Astrocyte of the cerebellum (primary cell): Measurements from ENCODE around the gene TM4SF1.
A peak's percentile ranks its signal among the peaks of the same experiment; 100 is the strongest.

Source experiments
- DNase-seq: peaks from one replicate; pipeline ENCODE4 v3.0.0-alpha.2; 2011; ENCODE audit warnings: low read depth
- H3K4me3 ChIP-seq: 2 replicates; pipeline ENCODE4 v1.5.1; 2011; ENCODE audit warnings: mild to moderate bottlenecking, low read depth, low read length, moderate library complexity
- in situ Hi-C: cut with HindIII; loops from 2 replicates; pipeline ENCODE4 v1.10.0; 2017; ENCODE audit warnings: low sequenced_read_pairs
- TF ChIP-seq, protein P1 (sequence below): IDR thresholded peaks from 2 replicates; pipeline ENCODE4 v1.5.1; 2012; ENCODE audit warnings: low read length, low read depth, moderate library complexity, mild to moderate bottlenecking; ENCODE audit errors: missing control alignments

The TM4SF1 gene

DNA sequence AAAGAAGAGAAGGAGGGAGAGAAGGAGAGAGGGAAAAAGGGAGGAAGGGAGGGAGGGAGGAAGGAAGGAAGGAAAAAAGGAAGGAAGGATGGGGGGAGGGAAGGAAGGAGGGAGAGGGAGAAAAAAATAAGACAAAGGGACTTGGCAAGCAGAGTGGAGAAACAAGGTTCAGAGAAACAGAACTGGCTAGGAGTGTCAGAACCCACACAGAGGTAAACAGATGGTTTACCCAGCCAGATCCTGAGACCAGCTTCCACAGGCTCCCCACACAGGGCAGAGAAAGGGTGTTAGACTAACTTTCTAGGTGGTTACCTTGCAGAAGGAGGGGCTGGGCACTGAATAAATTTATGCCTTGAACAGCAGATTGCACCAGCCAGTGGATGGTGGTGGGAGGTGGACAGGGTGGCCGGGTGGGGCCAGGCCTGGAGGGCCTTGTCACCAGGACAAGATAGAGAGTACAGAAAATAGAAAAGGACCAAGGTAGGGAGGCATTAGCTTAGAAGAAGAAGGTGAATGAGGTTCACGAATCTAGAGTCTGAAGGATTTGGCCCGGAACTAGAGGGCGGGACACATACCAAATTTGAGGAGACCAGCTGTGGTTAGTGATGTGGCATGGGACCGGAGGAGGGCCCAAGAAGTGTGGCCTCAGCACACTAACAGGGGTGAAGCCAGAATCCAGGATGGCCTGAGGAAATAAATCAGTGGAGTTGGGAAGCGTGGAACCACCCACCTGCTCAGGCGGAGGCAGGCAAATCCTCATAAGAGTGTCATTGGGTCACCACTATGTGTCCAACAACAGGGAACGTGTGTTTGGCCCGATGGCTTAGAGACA lies 1.2 kb upstream of the TM4SF1 start:
- TF ChIP-seq, protein P1, sequence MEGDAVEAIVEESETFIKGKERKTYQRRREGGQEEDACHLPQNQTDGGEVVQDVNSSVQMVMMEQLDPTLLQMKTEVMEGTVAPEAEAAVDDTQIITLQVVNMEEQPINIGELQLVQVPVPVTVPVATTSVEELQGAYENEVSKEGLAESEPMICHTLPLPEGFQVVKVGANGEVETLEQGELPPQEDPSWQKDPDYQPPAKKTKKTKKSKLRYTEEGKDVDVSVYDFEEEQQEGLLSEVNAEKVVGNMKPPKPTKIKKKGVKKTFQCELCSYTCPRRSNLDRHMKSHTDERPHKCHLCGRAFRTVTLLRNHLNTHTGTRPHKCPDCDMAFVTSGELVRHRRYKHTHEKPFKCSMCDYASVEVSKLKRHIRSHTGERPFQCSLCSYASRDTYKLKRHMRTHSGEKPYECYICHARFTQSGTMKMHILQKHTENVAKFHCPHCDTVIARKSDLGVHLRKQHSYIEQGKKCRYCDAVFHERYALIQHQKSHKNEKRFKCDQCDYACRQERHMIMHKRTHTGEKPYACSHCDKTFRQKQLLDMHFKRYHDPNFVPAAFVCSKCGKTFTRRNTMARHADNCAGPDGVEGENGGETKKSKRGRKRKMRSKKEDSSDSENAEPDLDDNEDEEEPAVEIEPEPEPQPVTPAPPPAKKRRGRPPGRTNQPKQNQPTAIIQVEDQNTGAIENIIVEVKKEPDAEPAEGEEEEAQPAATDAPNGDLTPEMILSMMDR = no peak
- no peak overlapping the region for H3K4me3 ChIP-seq
- in situ Hi-C loops = no loop called here
- no peak for DNase-seq

DNA sequence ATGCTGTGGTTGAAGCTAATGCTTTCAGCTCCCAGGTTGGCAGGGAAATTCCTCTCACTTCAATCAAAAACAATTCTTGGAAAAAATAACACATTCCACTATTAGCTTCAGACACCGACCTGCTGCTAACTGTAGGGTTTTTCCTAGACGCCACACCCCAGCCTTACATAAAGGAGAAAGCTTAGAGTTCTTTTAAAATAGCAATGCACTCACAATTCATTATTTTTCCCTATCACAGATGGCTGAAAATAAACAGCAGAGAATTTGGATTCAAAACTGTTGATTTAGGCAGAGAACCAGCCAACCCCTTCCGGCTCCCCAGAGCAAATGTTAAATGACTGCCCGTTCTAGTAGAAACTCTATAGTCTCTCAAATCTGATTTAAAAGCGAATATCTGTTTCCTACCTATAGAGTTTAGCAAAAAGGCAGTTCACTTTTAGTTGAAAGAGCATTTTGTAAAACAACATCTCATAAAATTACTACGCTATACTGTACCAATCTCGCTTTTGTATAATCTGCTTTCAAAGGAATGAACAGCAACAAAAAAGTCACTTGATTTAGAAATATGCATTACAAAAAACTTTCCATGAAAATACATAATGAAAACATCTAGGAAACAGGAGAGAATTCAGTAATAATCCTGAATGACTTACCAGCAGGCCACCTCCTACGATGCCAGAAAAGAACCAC lies 586 bp downstream of the TM4SF1 start:
- H3K4me3 ChIP-seq = peak overlapping the region; percentile 46
- in situ Hi-C loops = no loop called here
- DNase-seq = no peak
- TF ChIP-seq, protein P1 = no peak

DNA sequence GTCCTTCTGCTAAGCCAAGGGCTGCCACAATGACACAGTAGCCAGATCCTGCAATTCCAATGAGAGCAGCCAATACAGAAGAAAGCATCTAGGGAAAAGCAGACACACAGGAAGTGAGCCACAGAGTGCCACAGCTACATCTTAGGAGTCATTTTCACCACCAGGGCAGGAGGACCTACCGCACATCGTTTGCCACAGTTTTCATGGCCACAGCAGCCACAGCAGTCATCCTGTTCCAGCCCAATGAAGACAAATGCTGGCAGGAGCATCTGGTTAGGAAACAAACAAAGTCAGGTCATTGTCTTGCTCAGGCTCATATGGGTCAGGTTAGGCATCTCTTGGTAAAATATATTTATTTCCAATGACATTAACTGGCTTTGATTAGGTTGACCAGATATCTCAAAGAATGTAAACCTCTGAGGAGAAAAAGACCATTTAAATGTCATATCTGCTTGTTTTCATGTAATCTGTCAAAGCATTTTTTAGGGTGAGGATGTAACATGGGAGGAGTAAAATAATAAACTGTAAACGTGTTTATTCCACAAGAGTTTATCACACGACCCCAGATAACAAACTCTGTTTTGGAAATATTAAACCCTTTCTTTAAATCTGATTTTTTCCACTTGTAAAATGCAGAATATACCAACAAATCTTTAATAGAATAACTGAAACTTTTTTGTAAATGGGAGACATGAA lies 1.8 kb downstream of the TM4SF1 start:
- TF ChIP-seq, protein P1 = no peak
- in situ Hi-C loops = no loop called here
- peak overlapping the region; percentile 46 for H3K4me3 ChIP-seq
- no peak for DNase-seq

DNA sequence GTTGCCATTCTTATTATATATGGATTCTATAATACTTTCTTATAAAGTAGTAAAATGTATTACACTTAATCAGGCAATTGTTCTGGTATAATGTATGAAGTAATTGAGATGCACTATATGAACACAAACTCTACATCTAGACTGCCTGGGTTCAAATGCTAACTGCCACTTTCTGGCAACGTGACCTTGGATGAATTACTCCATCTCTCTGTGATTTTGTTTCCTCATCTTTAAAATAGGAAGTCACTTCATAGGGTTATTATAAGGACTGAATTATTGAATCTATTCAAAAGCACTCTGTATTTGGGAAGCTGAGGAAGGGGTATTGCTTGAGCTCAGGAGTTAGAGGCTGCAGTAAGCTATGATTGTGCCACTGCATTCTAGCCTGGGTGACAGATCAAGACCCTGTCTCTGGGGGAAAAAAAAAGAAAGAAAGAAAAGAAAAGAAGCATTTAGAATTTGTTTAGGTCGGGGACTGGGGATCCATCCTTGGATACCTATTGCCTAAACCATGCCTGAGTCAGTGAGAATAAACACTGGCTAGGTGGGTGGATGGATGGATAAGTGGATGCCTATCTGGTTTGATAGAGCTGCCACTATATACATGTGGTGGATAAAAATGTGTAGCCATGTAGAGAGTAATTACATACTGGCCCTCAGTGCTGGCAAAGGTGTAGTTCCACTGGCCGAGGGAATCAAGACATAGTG lies 2.5 kb downstream of the TM4SF1 start:
- H3K4me3 ChIP-seq = peak overlapping the region; percentile 46
- TF ChIP-seq, protein P1 = no peak
- no peak for DNase-seq
- in situ Hi-C loops = no loop called here

DNA sequence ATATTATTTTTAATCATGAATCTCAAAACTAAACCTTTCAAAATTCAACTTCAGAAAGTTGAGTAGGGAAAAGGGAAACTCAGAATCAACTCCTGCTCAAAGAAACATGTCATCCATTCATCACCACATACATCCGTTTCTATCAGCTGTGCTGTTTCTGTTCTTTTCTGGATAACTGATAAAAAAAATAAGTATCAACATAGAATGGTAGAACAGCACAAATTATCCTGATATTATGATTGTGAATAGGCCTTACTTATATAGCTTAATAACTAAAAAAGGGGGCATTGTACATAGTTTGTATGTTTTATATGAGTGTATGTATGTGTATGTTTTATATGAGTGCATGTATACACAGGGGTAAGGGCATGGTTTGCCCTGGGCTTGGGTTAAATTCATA lies 3.1 kb downstream of the TM4SF1 start:
- TF ChIP-seq, protein P1 = no peak
- DNase-seq = no peak
- no peak overlapping the region for H3K4me3 ChIP-seq
- in situ Hi-C loops = no loop called here
